ENCODE measurements around the gene ARHGEF10L.

DNA sequence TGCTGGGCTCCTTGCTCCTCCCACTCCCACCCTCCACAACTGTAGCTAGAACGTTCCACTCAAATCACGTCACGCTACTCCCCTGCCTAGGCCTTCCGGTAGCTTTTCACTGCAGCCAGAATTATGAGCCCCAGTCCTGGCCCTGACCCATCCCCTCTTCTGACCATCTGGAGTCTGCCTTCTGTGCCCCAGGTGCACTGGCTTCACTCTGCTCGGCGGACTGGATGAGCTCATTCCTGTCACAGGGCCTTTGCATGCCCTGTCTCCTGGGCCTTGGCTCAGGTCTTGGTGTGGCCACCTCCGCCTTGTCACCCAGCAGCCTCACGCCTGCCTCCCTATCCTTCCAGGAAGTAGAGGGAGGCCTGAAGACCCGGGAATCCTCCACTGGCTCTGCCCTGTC, 153.1 kb downstream of the ARHGEF10L start:
- no peak for TF ChIP-seq EZH2phosphoT487 (IDR thresholded peaks at IDR 0.05; ENCODE audit: borderline replicate concordance, low read length)
- TF ChIP-seq, protein P1, sequence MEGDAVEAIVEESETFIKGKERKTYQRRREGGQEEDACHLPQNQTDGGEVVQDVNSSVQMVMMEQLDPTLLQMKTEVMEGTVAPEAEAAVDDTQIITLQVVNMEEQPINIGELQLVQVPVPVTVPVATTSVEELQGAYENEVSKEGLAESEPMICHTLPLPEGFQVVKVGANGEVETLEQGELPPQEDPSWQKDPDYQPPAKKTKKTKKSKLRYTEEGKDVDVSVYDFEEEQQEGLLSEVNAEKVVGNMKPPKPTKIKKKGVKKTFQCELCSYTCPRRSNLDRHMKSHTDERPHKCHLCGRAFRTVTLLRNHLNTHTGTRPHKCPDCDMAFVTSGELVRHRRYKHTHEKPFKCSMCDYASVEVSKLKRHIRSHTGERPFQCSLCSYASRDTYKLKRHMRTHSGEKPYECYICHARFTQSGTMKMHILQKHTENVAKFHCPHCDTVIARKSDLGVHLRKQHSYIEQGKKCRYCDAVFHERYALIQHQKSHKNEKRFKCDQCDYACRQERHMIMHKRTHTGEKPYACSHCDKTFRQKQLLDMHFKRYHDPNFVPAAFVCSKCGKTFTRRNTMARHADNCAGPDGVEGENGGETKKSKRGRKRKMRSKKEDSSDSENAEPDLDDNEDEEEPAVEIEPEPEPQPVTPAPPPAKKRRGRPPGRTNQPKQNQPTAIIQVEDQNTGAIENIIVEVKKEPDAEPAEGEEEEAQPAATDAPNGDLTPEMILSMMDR (IDR thresholded peaks at IDR 0.05; ENCODE audit: low read depth, low read length, poor library complexity, severe bottlenecking), result no peak

All from DOHH2 (cell line).